Measurements from ENCODE around the gene PIGU. TPM values are rescaled to one million over a fixed set of nuclear protein-coding genes. Genes with fewer than 3 reads are reported as not detected.

The PIGU gene
- total RNA-seq, 1 donor from 2014 or later: 13.9 TPM

DNA sequence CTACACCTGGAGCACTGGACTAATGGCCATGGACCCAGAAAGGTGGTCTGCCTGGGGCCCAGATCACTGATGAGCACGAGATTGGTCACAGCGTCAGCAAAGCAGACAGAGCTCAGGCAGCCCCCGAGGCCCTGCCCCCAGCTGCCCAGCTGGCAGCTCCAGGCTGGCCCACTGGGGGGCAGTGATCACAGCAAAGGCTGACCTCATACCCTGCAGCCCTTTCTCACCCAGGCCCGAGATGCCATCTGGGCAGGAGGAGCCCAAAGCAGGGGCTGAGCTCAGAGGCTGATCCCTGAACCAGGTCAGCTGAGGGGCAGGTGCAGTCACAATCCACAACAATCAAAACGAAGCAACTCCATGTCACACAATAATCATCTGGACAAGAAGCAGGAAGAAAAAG, 114.3 kb downstream of the PIGU start:
- DNase-seq (ENCODE audit: low spot score in 2 of 2) (no peak), FAIRE-seq (no peak)

GRCh38 chr20:34561661-34562060, 115.2 kb downstream of the PIGU start:
- FAIRE-seq (no peak), DNase-seq (ENCODE audit: low spot score in 2 of 2) (no peak)

DNA sequence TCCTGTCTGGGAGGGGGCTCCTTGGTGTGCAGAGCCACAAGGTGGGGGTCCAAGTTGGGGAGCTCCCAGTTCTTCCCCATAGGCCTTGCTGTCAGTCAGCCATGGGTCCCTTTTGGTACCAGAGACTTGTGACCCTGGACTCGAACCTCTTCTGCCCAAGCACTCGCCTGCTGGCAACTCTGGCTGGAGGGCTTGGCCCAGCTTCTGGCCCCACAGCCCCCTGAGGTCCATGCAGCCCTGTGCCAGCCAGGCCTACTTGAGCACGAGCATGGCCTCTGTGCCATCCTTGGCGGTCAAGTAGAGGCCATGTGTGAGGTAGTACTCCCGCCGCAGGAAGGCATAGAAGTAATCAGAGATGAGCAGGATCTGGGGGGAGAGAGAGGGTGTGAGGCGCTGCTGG, 116.3 kb downstream of the PIGU start:
- no peak for FAIRE-seq
- DNase-seq (ENCODE audit: low spot score in 2 of 2): no peak

- DNase-seq (ENCODE audit: low spot score in 2 of 2) (peak in 1 of 2 donors; percentile 55), FAIRE-seq (no peak)
Observed at GRCh38 chr20:34560141-34560523, 116.8 kb downstream of the PIGU start.

DNA sequence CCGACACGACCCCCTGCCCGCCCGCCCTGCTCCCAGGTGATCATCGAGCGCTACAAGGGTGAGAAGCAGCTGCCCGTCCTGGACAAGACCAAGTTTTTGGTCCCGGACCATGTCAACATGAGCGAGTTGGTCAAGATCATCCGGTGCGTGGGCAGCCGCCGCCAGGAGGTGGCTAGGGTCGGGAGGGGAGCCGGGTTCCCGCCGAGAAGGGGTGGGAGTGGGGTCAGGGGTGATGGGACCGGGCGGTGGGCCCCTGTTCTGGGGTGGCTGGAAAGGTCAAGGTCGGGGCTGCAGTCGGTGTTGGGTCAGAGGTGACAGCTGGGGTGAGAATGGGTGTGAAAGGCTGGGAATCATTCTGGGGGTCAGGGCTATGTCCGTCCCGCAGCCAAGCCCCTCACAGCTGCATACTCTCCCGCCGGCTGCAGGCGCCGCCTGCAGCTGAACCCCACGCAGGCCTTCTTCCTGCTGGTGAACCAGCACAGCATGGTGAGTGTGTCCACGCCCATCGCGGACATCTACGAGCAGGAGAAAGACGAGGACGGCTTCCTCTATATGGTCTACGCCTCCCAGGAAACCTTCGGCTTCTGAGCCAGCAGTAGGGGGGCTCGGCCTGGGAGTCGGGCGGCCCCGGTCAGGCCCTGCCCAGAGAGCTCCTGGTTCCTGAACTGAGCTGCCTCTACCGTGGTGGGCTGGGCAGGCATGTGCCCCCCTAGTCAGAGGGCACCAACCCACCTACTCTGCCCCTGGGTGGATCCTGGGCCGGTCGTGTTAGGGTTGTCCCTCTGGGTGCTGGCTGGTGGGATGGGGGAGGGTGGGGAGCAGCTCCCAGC, 117.4 kb downstream of the PIGU start:
- no peak for FAIRE-seq
- no peak for DNase-seq (ENCODE audit: low spot score in 2 of 2)

DNA sequence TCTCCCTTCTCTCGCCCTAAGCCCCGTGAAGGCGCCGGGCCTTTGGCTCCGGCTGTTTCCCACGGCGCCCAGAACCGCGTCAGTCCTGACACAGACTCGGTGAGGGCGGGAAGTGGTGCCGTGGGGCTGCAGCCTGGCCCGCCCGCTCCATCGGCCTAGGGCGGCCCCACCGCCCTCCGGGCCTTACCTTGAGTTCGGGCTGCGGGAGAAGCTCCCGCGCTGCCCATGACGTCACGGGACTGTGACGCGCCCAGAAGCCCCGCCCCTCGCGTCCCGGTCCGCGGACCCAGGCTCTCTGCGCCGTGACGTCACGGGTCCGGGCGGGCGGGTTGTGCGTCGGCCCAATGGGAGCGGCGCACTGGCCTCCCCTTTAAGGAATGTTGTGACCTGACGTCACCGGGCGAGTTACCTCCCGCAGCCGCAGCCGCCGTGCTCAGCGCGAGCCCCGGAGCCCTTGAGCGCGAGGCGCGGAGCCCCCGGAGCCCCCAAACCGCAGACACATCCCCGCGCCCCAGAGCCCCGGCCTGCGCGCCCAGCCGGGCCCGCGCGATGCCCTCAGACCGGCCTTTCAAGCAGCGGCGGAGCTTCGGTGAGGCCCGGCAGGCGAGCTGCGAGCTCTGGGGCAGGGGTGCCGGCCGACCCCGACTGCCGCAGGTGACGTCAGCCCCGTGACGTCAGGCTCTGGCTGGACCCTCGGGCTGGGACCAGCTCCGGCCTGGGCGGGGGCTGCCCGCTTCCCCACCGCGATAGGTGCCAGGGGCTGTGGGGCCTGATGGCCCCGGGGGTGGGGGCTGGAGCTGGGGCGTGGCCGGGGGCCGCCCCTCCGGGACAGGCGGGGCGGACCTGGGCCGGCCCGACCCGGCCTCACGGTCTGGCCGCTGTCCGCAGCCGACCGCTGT, 118.3 kb downstream of the PIGU start, which contains the start of gene MAP1LC3A:
Gene MAP1LC3A (plus strand): TSS at position 399 of the 899 bp plus-strand sequence. CDS start 151 bp downstream, at position 550.
- FAIRE-seq (no peak), DNase-seq (ENCODE audit: low spot score in 2 of 2) (peak; percentile 97 to 99)

- DNase-seq (ENCODE audit: low spot score in 2 of 2): no peak
- no peak for FAIRE-seq
Observed at GRCh38 chr20:34557936-34558319, 119.0 kb downstream of the PIGU start.

DNA sequence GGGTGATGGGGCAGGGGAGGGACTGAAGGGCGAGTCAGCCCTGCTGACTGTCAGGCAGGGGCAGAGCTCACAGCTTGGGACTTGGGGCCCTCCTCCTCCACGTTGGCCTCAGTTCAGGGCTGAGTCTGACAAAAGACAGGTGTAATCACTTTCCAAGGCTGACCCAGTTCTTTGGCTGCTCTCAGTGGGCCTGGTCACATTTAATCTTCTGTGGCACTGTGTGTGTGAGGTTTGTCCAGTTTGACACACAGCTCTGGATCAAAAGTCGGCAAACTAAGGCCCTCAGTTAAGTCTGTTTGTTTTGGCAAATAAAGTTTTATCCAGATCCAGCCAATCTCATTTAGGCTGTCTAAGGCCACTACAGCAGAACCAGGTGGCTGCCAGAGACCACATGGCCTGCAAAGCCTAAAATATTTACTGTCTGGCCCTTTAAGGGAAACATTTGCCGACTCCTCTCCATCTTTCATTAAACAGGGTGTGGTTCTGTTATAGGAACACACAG, 123.5 kb downstream of the PIGU start:
- FAIRE-seq (no peak), DNase-seq (ENCODE audit: low spot score in 2 of 2) (no peak)

GRCh38 chr20:34552569-34552968, 124.3 kb downstream of the PIGU start:
- DNase-seq (ENCODE audit: low spot score in 2 of 2) (no peak), FAIRE-seq (no peak)

- FAIRE-seq: no peak
- DNase-seq (ENCODE audit: low spot score in 2 of 2): no peak
Observed at GRCh38 chr20:34549929-34550305, 127.0 kb downstream of the PIGU start.

- FAIRE-seq (no peak), DNase-seq (ENCODE audit: low spot score in 2 of 2) (no peak)
Observed at GRCh38 chr20:34549291-34549928, 127.5 kb downstream of the PIGU start.

DNA sequence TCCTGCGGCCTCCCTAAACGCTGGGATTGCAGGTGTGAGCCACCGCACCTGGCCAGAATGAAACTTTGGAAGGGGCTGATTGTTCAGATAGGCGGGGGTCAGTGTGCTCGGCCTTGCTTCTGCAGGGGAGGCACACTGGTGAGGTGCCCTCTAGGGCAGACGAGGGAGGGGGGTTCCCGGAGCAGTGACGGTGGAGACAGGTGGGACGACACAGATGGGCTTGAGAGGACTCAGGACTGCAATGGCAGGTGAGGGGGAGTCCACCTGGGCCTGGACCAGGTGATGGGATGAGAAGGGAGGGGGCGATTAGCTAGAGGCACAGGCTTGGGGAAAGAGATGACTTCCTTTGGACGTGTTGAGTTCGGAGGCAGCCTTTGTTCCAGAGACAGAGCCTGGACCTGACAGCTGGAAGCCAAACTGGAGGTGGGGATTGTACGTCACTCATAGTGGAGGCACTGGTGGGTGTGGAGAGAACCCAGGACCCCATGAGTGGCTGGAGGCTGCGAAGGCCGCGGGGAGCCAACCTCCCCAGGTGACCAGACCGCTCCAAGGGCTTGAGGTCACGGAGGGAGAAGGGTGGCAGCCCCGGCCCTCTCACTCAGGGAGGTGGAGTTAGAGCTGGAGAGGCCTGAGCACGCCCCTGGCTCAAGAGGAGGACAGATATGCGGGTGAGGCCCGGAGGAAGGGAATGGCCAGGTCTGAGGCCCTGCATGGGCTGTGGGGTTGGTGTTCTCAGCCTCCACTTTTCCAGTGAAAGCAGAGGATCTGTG, 128.9 kb downstream of the PIGU start:
- no peak for DNase-seq (ENCODE audit: low spot score in 2 of 2)
- FAIRE-seq: no peak

GRCh38 chr20:34546751-34547181, 130.1 kb downstream of the PIGU start:
- DNase-seq (ENCODE audit: low spot score in 2 of 2) (no peak), FAIRE-seq (no peak)

DNA sequence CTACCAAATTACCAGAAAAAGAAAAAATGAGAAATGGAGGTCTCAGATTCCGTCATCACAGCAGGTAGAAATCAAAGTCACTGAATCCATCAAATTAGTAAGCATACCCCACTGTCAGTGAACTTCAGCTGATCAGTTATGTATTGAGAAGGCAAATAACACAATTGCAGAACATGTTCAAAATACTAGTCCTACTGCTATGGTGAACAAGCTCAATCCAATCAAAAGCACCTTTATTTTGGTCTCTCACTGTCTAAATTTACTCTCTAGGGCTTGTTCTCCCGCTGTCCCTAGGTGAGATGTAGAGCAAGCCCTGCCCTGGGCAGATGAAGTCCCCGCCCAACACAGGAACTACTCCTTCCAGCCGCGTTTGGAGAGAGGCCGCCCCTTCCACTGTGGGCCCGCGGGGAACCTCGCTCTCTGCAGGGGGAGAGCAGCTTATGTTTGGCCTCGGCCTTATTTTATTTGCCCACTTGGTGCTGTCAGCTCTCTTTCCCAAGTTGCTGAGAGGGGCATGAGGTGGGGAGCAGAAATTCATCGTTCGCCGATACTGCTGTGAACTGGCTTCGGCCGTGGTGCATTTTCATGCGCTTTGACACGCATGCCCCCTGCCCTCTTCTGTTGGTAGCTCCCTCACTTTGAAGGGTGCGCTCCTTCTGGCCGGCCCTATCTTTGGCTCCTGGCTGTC, 132.6 kb downstream of the PIGU start:
- FAIRE-seq: no peak
- no peak for DNase-seq (ENCODE audit: low spot score in 2 of 2)

DNA sequence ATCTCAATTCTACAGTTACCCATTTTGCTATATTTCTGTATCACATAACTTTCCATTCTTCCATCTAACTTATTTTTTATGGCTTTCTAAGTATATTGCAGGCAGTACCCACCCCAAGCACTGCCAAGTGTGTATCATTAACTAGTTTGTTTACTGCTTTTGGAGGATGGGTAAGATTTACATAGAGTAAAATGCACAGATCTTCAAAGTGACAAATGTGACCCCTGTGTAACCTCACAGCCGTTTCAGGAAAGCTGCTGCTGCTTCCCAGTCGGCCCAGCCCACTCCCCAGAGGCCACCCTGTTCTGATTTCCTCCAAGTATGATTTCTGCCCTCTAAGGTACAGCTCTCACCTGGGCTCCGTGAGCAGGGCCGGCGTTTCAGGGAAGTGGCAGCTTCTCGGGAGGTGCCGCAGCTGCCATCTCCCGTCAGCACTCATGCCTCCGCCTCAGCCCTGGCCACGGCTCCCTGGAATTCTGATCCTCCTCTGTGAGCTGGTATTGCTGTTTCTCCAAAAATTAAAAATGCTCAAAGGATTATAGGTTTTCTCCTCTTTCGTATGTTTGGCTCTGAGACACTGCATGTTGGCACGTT, 133.3 kb downstream of the PIGU start:
- FAIRE-seq: no peak

GRCh38 chr20:34542439-34542838, 134.5 kb downstream of the PIGU start:
- no peak for DNase-seq (ENCODE audit: low spot score in 2 of 2)
- no peak for FAIRE-seq

More for the DNA sequence above, 133.3 kb downstream of the PIGU start:
- no peak for DNase-seq (ENCODE audit: low spot score in 2 of 2)

- DNase-seq (ENCODE audit: low spot score in 2 of 2) (no peak), FAIRE-seq (no peak)
Observed at GRCh38 chr20:34541917-34542316, 135.0 kb downstream of the PIGU start.

GRCh38 chr20:34541264-34541901, 135.5 kb downstream of the PIGU start:
- no peak for DNase-seq (ENCODE audit: low spot score in 2 of 2)
- no peak for FAIRE-seq
